ENCODE results near the gene TMEM235.
"Not testable (repeated sequence)": the region's sequence is repeated elsewhere in the genome, so short reads cannot be mapped to it uniquely, and the experiment has no call there.

The TMEM235 gene

DNA sequence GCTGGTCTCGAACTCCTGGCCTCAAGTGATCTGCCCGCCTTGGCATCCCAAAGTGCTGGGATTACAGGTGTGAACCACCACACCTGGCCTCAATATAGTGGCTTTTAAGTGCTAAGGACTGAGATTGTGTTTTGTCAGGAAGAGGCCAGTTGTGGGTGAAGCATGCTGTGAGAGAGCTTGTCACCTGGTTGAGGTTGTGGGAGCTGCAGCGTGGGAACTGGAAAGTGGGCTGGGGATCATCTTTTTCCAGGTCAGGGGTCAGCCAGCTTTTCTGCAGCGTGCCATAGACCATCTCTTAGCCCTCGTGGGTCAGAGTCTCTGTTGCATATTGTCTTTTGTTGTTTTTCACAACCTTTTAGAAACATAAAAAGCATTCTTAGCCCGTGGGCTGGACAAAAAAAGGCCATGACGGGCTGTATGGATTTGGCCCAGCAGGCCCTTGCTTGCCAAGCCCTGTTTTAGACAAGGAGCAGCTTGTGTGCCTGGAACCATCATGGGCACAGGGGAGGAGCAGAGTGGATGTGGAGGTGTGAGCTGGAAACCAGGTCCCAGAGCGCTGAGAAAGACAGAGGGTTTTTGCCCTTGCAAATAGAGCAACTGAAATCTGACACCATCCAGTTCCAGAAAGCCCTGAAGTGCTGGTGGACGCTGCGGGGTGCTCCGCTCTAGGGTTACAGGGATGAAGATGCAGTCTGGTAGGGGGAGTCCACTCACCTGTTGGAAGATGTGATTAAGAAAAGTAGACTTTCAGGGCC lies 11.9 kb upstream of the TMEM235 start:
- DNase-seq: no peak

DNA sequence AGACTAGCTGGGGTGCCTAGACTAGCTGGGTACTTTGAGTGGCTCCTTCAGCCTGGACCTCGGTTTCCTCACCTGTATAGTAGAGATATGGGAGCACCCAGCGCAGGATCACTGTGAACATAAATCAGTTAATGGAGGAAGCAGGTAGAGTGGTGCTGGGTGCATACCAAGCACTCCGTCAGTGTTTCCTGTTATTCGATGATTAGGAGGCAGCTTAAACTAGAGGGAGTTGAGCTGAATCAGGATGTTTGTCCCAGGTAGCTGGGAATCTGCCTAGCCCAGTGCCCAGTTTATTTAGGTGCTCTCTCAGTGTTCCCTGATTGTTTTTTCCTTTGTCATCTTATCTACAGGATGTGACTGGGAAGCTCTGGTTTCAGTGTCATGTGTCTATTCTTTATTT lies 8.4 kb upstream of the TMEM235 start:
- DNase-seq: no peak

DNA sequence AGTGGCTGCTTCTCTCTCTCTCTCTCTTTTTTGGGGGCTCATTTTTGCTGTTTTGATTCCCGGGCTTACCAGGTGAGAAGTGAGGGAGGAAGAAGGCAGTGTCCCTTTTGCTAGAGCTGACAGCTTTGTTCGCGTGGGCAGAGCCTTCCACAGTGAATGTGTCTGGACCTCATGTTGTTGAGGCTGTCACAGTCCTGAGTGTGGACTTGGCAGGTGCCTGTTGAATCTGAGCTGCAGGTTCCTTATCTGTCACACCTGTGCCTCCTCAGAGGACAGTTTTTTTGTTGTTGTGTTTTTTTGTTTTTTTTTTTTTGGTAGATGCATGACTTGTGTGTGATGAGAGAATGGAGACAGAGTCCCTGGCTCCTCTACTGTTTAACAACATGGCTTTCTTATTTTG lies 7.7 kb upstream of the TMEM235 start:
- DNase-seq: no peak

DNA sequence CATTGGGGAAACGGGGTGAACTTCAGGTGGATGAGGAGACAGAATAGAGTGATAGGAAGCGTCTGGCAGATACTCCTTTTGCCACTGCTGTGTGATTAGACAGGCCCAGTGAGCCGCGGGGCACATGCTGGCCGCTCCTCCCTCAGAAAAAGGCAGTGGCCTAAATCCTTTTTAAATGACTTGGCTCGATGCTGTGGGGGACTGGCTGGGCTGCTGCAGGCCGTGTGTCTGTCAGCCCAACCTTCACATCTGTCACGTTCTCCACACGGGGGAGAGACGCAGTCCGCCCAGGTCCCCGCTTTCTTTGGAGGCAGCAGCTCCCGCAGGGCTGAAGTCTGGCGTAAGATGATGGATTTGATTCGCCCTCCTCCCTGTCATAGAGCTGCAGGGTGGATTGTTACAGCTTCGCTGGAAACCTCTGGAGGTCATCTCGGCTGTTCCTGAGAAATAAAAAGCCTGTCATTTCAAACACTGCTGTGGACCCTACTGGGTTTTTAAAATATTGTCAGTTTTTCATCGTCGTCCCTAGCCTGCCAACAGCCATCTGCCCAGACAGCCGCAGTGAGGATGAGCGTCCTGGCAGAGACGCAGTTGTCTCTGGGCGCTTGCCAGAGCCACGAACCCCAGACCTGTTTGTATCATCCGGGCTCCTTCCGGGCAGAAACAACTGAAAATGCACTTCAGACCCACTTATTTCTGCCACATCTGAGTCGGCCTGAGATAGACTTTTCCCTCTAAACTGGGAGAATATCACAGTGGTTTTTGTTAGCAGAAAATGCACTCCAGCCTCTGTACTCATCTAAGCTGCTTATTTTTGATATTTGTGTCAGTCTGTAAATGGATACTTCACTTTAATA lies 7.0 kb upstream of the TMEM235 start:
- no peak for DNase-seq

DNA sequence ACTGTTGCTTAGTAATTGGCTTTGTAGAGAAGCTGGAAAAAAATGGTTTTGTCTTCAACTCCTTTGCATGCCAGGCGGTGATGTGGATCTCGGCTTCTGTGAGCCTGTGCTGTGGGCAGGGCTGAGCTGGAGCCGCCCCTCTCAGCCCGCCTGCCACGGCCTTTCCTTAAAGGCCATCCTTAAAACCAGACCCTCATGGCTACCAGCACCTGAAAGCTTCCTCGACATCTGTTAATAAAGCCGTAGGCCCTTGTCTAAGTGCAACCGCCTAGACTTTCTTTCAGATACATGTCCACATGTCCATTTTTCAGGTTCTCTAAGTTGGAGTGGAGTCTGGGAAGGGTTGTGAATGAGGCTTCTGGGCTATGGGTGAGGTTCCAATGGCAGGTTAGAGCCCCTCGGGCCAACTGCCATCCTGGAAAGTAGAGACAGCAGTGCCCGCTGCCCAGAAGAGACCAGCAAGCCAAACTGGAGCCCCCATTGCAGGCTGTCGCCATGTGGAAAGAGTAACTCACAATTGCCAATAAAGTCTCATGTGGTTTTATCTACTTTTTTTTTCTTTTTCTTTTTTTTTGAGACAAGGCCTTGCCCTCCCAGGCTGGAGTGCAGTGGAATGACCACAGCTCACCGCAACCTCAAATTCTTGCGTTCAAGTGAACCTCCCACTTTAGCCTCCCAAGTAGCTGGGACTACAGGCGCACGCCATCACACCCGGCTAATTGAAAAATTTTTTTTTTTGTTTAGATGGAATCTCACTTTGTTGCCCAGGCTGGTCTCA lies 6.2 kb upstream of the TMEM235 start:
- no peak for DNase-seq

DNA sequence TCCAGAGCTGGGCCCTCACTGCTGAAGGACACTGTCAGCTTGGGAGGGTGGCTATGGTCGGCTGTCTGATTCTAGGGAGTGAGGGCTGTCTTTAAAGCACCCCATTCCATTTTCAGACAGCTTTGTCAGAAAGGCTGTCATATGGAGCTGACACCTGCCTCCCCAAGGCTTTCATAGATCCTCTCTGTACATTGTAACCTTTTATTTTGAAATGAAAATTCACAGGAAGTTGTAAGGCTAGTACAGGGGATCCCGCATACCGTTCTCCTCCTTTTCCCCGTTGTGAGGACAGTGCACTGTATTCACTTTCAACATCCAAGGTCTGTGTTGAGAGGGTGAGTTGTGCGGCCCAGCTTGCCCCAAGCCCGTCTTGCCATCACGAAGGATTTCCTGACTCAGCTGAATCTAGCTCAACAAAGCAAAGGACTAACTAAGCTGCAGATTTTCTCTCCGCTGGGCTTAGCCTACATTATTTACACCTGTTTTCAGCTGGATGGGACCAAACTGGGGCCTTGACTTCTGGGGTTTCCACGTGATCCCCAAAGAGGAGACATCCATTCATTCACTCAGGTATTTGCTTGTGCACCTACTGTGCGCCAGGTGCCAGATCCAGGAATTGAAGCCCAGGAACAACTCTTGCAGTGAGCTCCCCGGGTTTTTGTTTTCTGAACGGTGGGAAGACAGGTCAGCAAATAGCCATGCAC lies 5.2 kb upstream of the TMEM235 start:
- DNase-seq: no peak

DNA sequence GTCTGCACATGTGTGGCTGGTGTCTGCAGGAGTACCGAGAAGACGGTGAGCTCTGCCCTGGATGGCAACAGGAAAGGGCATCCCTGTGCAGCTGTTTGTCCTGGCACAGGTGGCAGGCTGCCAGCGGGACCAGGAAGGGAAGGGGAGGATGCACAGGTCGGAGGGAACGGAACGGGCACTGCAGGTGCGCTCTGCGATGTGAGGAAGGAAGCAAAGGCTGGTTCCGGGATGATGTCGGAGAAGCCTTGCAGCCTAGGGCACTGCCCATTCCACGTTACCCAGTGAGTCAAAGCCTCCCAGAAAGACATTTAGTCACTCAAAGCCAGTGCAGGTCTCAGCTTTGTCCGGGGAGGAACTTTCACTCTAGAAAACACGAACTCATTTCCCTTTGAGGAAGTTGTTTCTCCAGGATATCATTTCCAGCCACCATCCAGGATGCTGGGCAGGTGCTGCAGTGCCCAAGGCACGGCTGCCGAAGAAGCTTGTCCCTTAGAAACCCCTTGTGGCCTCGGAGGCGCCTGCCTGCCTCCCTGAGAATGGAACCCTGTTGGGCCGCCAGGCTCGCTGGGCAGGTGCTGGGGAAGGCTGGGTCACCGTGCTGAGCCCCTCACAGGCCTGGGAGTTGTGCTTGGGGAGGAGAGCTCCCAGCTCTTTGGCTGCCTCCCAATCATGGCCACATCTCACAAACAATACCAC lies 4.5 kb upstream of the TMEM235 start:
- DNase-seq: no peak

DNA sequence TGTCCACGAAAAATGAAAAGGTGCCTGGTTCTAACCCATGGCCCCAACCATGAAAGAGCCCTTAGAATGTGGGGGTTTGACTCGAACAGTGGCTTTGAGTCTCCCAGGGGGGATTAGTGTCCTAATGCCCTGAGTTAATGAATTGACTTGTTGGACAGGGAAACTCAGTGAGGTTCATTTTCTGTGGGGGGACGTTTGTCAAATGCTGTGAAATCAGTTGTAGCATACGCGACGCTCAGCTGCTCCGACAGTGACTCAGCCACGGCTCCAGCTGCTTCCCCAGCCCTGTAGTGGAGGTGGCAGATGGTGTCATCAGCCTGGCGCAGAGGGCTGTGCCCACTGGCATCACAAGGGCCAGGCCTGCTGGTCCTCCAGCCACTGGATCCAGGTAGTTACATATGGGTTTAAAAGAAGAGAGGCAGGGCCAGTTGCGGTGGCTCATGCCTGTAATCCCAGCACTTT lies 3.9 kb upstream of the TMEM235 start:
- no peak for DNase-seq

DNA sequence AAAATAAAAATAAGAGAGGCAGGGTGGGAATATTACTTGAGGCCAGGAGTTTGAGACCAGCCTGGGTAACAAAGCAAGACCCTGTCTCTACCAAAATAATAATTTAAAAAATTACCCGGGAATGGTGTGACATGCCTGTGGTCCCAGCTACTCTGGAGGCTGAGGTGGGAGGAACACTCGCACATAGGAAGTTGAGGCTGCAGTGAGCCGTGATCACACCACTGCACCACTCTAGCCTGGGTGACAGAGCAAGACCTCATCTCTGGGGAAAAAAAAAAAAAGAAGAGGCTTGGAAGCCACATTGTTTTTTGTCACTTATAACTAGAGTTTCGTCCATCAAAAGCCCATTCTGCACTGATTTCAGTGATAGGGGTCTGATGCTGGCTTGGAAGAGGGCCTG lies 3.3 kb upstream of the TMEM235 start:
- DNase-seq: no peak

DNA sequence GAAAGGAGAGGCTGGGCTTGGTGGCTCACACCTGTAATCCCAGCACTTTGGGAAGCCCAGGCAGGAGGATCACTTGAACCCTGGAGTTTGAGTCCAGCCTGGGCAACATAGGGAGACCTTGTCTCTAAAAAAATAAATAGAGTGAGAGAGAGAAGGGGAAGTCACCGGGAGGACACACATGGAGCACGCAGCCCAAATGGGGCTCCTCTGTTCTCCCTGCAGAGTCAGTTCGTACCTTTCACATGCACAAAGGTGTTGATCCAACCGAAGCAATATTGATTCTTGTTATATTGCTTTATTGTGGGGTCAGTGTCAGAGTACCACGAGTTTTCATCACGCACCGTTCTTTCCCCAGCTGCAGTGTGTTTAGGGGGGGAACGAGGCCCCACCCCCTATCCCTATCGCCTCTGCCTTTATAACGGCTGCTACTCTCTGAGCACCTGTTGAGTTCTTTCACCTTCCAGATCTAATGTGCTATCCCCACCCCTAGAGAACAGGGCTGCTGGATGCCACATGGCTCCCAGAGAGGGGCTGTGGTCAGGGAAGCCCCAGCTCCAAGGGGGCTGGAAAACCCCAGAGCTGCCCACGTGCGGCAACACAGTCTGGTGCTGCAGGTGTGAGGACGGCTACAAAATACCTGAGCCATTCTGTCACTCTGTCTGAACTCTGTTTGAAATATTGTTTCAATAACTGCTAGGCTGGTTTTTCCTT lies 1.0 kb upstream of the TMEM235 start:
- no peak for DNase-seq

DNA sequence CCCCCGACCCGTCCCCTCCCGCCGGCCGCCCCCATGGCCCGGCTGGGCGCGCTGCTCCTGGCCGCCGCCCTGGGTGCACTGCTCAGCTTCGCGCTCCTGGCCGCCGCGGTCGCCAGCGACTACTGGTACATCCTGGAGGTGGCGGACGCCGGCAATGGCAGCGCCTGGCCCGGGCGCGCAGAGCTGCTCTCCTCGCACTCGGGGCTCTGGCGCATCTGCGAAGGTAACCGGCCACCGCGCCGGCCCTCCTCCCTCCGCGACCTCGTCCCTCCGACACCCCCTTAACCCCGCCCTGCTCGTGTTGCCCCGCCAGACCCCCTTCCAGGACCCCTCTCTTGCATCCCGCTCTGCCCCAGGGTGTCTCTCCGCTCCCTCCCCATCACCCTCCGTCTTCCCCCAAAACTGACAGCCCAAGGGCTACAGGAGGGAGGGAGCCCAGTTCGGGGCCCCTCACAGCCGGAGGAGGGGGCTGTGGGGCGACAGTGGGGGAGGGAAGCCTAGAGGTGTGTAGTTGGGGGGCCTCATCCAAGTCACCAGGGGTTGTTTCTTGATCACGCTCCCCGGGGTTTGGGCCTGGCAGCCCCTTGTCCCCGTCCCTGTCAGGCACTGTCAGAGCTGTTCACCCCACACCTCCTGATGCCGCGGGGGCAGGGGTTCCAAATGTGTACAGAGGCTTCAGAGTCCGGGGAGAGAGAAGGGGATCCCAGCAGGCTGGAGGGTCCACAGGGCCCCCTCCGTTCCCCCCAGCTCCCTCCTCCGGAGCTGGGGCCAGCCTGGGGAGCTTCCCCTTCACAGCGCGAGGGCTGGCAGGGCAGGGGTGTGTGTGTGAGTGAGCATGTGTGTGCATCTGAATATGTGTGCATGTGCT lies 794 bp downstream of the TMEM235 start:
- DNase-seq: no peak

DNA sequence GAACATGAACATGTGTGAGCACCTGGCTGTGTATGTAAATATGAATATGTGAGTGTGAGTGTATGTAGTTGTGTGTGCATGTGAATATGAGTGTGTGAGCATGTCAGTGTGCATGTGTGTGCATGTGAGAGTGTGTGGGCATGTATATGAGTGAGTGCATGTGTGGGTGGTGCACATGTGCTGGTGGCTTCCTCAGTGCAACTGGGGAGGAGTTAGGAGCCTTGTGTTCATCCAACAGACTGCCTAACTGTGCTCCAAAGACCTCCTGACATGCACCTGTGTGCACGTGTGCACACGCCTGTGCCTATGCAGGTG lies 1.4 kb downstream of the TMEM235 start:
- DNase-seq: no peak

DNA sequence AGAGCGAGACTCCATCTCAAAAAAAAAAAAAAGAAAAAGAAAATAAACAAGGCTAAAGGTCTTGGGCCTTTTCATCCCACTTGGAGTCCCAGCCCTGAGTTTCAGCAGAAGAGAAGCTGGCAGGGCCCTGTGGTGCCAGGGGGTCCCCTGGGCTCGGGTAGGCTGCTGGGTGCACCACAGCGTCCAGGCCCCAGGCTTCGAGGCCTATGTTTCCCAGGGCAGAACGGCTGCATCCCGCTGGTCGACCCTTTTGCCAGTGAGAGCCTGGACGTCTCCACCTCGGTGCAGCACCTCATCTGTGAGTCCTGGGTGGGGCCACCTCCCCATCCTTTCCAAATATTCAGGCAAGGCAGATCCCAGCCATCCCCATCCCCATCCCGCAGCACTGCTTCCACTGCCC lies 2.2 kb downstream of the TMEM235 start:
- DNase-seq: no peak

DNA sequence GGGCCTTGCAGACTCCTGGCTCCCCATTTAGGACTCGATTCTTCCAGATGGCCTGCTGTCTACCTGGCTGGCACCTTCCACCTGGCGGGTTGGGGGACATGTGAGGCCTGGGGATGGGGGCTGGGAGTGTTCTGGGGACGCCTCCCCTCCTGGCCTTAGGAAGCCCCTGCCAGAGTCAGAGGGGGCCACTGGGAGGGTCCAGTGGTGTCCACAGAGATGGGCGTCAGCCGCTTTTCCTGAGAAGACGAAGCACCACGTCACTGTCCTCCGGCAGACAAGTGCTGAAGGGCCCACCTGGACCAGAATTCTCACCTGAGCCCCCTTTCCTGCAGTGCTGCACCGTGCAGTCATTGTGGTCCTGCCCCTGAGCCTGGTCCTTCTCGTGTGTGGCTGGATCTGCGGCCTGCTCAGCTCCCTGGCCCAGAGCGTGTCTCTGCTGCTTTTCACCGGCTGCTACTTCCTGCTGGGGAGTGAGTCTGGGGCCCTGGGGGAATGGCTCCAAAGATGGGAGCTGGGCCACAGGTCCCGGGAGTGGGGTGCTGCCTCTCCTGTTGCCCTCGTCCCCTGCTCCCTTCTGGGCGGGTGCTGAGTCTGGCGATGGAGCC lies 2.9 kb downstream of the TMEM235 start:
- no peak for DNase-seq

DNA sequence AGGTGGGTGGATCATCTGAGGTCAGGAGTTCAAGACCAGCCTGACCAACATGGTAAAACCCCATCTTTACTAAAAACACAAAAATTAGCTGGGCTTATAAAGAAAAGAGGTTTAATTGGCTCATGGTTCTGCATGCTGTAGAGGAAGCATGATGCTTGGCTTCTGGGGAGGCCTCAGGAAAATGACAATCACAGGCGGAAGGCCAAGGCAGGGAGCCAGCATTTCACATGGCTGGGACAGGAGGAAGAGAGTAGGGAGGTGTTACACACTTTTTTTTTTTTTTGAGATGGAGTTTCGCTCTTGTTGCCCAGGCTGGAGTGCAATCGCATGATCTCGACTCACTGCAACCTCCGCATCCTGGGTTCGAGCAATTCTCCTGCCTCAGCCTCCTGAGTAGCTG lies 3.6 kb downstream of the TMEM235 start:
- DNase-seq: not testable (repeated sequence)

DNA sequence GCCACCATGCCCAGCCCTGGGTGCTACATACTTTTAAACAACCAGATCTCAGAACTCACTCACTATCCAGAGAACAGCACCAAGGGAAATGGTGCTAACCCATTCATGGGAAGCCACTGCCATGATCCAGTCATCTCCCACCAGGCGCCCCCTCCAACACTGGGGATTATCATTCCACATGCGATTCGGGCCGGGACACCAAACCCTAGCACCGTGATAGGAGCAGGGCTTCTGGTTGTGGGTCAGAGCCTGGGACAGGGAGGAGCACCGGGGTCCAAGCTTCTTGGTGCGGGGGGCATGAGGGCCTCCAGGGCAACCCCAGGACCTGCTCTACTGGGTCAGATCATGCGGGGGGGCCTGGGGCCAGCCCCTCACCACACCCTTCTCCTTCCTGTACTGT lies 4.5 kb downstream of the TMEM235 start:
- no peak for DNase-seq

DNA sequence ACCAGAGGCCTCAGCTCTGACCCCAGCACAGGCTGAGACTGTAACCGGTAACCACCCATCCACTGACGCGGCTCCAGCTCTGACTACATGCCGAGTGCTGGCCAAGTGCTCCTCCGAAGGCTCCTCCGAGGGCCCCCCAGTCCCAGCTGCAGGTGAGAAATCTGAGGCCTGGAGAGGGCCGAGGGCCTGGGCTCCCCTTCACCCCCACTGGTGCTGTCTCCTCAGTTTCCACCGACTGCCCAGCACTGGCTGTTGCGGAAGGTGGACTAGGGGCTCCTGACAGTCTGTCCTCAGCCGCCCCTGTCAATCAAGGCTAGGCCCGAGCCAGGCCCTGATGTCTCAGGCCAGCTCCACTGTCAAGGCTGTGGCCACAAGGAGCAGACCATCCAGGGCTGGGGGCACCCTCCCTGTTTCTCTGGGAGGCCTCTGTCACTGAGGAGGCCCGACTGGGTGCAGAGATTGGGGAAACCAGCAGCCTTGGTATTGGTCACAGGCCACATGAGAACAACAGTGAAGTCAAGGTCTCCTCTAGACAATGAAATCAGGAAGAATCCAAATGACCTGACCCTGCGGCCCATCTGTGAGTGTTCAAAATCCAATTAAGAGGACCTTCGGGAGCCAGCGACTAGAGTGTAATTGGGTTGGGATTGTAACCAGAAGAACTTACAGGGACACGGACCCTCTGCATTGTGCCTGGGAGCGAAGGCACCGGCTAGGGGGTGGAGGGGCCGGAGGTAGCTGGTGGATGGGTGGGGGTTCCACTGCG lies 5.1 kb downstream of the TMEM235 start:
- DNase-seq: no peak

DNA sequence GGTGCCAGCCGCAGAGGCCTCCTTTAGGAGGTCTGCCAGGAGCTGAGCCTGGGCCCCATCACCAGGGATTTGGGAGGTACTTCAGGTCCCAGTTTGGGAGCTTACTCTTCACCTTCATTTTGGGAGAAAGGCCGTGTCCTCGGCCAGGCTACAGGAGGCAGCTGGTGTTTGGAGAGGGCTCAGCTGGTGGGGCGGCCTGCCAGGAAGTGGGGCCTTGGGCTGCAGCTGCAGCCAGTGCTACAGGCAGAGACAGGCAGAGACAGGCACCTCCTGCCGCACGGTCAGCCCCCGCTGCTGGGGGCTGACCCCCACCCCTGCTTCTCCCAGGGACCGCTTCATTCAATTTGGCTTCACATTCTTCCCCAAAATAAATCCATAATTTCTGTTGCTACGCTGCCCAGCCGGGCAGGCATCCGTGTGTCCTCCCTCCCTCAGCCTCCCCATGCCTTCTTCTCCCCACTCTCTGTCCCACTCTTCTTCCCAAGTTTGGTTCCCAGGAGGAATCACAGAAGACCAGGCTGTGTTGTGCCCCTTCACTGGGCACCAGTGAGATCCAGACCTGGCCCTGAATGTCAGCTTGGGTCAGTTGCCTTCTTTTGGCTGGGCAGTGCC lies 6.1 kb downstream of the TMEM235 start:
- no peak for DNase-seq

All from GDM1 (cell line).